Sigmoid colon (tissue), 7 donors: ENCODE results near the gene COPZ2. TPM values are rescaled to one million over a fixed set of nuclear protein-coding genes. Genes with fewer than 3 reads are reported as not detected.

ENCODE experiments used
- DNase-seq: peaks from one replicate; pipeline ENCODE4 v3.0.0-alpha.2; 2019
- H3K27ac ChIP-seq, 4 donors: fragments of 200-600 bp; sonication (generic); one replicate each; pipeline ENCODE4 v1.5.1; 2016 to 2019; ENCODE audit warnings: mild to moderate bottlenecking in 1 of 4
- H3K27me3 ChIP-seq, 3 donors: fragments of 200-600 bp; sonication (generic); one replicate each; pipeline ENCODE4 v1.5.1; 2019; ENCODE audit warnings: mild to moderate bottlenecking in 1 of 3
- H3K36me3 ChIP-seq, 4 donors: fragments of 200-600 bp; sonication (generic); one replicate each; pipeline ENCODE4 v1.5.1; 2016 to 2019
- H3K4me1 ChIP-seq, 4 donors: fragments of 200-600 bp; sonication (generic); one replicate each; pipeline ENCODE4 v1.5.1; 2017 to 2019
- H3K4me3 ChIP-seq, 4 donors: fragments of 200-600 bp; sonication (generic); one replicate each; pipeline ENCODE4 v1.5.1; 2017 to 2019; ENCODE audit warnings: mild to moderate bottlenecking in 2 of 4, moderate library complexity in 1 of 4
- H3K9me3 ChIP-seq, 4 donors: fragments of 200-600 bp in 3 of 4; sonication (generic) in 3 of 4; one replicate each; pipeline versions ENCODE4 v1.5.1 to v1.6.1; 2013 to 2019
- EP300 ChIP-seq, 4 donors: sonication (generic); formaldehyde crosslinking; IDR thresholded peaks; one replicate each; pipeline ENCODE4 v1.6.1; 2017; ENCODE audit warnings: antibody characterized with exemption in 4 of 4
- POLR2A ChIP-seq, 2 donors: fragments of 450-650 bp; IDR thresholded peaks; one replicate each; pipeline ENCODE4 v1.6.1; 2016; ENCODE audit warnings: antibody characterized with exemption in 2 of 2, mild to moderate bottlenecking in 2 of 2, moderate library complexity in 2 of 2
- POLR2AphosphoS5 ChIP-seq, 4 donors: sonication (generic); formaldehyde crosslinking; IDR thresholded peaks; one replicate each; pipeline ENCODE4 v1.6.1; 2017; ENCODE audit warnings: antibody characterized with exemption in 4 of 4
- WGBS, 2 donors: extraction: QIAGEN DNeasy Blood & Tissue Kit; methylation state at CpG; one replicate each; pipeline ENCODE4 v1.1.7; 2013; 5-methylcytosine and 5-hydroxymethylcytosine counted together
- intact Hi-C: fragments of 100-400 bp; cut with DNase I; formaldehyde crosslinking; loops from one replicate; pipeline ENCODE4 v1.15.1; 2023
- polyA plus RNA-seq, 3 donors: library from polyadenylated mRNA; stranded (reverse); fragments of 200-250 nt; gene quantifications; one replicate each; pipeline ENCODE4 v1.2.3, GENCODE V29; 2013
- total RNA-seq, 4 donors: library from RNA; depleted of rRNA; stranded (reverse); fragments of >200 nt; gene quantifications; one replicate each; pipeline ENCODE4 v1.1.0, GENCODE V29; 2016
- TF ChIP-seq, protein P1 (sequence below), 4 experiments: fragments of 450-650 bp in 3 of 4; fragments of 200-600 bp in 1 of 4; IDR thresholded peaks; one replicate each; pipeline ENCODE4 v1.5.1; 2016 to 2019; ENCODE audit warnings: antibody characterized with exemption in 4 of 4, mild to moderate bottlenecking in 3 of 4, moderate library complexity in 2 of 4
- donor health status: healthy with polysubstance abuse.
- donor health status: Bipolar disorder and iron deficiency.
- donor health status: healthy.

Gene COPZ2
- total and polyA plus RNA-seq, 7 donors: 5.5 to 64.0 (median 52.3) TPM

DNA sequence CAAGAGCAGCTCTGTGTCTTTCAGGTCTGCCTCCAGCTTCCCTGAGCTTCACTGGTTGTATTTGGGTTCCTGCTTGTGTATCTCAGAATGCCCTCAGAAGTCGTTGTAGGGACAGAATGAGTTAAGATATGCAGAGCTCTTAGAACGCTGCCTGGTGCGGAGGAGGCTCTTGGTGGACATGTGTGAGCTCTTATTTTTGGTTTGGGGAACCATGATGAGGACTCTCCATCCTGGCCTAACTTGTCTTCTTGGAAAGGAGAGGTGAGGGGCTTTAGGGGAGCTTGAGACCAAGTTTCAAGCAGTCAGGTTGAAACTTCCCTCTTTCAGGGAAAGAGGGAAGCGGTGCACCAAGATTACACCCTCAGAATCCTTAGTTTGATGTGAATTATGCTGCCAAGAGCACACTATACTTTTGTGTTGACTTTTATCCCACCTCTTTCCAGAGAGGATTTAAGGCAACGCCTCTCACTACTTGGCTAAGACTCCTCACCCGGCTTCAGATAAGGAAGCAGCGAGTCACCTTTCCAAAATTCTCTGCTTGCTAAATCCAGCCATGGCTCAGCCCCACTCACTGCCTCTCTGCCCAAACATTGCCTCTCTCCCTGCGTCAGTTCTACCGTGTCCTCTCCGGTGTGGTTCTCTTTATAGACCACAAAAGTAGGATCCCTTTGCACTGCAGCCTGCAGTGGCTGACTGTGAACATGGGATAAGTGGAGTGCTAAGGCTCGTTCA lies 53.9 kb downstream of the COPZ2 start:
- intact Hi-C loops: no loop called here
- 82 to 86% methylated on average over 11 of the region's 11 CpGs for WGBS, 2 donors

DNA sequence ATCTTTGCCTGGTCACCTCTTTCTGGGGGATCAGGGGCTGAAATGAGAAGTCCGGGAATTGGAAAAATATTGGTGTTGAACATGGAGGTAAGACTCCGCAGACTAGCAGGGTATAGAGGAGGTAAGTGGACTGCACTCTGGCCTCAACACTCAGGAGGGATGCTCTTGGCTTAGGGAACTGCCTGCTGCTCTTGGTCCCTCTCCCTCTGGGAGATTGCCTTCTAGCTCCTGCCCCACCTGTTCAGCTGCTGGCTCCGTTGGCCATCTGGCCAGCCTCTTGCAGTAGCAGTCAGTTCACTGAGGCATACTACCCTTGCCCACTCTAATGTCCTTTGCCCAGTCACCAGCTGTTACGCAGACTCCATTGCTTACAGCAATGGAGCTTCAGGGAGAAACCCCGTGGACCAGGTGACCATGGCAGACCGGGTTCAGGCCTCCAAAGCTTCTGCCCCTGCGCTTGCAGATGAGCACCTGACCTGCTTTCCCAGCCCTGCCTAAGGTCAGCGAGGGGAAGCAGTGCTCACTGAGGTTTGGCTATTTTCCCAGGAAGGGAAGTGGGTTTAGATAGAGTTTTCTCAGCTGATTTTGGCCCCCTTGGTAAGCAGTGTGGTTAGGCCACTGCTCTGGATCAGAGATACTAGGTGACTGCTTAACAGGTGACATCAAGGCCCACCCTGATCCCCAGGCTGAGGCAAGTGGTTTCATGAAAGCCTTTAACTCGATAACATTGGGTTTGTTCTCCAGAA lies 54.8 kb downstream of the COPZ2 start:
- no peaks in the 10 kb centered on the region for H3K27me3 ChIP-seq
- 80 to 89% methylated on average over 9 of the region's 9 CpGs for WGBS, 2 donors
- no peak overlapping the region for H3K27ac ChIP-seq
- H3K4me1 ChIP-seq: peaks cover 0 to 10% (median 9%) of the 10 kb centered on the region in 4 donors
- DNase-seq: no peak
- peaks cover 0 to 61% (median 21%) of the 10 kb centered on the region in 4 donors for H3K36me3 ChIP-seq
- H3K4me3 ChIP-seq: no peak overlapping the region
- TF ChIP-seq POLR2AphosphoS5 (IDR thresholded peaks at IDR 0.05) (no peak), POLR2A (IDR thresholded peaks at IDR 0.05) (no peak), EP300 (IDR thresholded peaks at IDR 0.05) (no peak)
- TF ChIP-seq, protein P1, sequence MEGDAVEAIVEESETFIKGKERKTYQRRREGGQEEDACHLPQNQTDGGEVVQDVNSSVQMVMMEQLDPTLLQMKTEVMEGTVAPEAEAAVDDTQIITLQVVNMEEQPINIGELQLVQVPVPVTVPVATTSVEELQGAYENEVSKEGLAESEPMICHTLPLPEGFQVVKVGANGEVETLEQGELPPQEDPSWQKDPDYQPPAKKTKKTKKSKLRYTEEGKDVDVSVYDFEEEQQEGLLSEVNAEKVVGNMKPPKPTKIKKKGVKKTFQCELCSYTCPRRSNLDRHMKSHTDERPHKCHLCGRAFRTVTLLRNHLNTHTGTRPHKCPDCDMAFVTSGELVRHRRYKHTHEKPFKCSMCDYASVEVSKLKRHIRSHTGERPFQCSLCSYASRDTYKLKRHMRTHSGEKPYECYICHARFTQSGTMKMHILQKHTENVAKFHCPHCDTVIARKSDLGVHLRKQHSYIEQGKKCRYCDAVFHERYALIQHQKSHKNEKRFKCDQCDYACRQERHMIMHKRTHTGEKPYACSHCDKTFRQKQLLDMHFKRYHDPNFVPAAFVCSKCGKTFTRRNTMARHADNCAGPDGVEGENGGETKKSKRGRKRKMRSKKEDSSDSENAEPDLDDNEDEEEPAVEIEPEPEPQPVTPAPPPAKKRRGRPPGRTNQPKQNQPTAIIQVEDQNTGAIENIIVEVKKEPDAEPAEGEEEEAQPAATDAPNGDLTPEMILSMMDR (IDR thresholded peaks at IDR 0.05): no peak
- H3K9me3 ChIP-seq: no peaks in the 10 kb centered on the region
- intact Hi-C loops: no loop called here

More for the DNA sequence above, 53.9 kb downstream of the COPZ2 start:
- Histone ChIP-seq H3K9me3 (no peaks in the 10 kb centered on the region), H3K4me1 (peaks cover 0 to 13% (median 12%) of the 10 kb centered on the region in 4 donors), H3K36me3 (peaks cover 0 to 52% (median 20%) of the 10 kb centered on the region in 4 donors), H3K27me3 (no peaks in the 10 kb centered on the region), H3K27ac (no peak overlapping the region), H3K4me3 (no peak overlapping the region)
- no peak for TF ChIP-seq POLR2AphosphoS5 (IDR thresholded peaks at IDR 0.05)
- TF ChIP-seq, protein P1 (IDR thresholded peaks at IDR 0.05): no peak
- no peak for DNase-seq

DNA sequence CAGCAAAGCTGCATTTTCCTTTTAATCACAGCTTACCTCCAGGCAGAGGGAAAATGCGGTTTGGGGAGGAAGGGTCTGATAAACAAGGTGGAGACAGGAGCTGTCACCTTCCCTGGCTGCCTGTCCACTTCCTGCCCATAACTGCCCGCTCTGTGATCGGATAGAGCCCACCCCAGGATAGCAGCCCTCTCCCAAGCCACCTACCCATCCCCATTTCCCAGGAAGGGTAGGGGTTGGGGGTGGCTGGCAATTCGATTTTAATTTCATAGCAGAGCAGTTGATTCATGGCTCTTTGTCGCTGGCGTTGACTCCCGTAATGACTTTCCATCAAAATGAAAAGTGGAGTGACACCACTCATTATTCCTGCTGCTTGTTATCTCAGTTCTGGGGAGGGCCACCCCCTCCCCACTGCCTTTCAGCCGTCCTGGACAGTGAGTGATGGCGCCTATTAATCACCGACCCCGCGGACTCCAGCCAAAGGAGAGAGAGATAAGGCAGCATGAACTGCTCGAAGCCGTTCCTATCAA lies 55.4 kb downstream of the COPZ2 start:
- peaks cover 0 to 67% (median 26%) of the 10 kb centered on the region in 4 donors for H3K36me3 ChIP-seq

DNA sequence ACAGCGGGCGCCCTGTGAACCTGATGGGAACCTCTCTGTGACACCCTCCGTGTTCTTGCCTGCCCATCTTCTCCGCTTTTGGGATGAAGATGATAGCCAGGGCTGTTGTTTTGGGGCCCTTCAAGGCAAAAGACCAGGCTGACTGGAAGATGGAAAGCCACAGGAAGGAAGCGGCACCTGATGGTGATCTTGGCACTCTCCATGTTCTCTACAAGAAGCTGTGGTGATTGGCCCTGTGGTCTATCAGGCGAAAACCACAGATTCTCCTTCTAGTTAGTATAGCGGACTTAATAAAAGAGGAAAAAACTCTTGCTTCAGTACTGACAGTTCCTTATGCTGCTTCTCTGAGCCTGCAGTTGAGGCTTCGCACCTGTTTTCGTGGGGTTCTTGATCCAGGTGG lies 56.1 kb downstream of the COPZ2 start:
- Histone ChIP-seq H3K9me3 (no peaks in the 10 kb centered on the region), H3K27ac (no peak overlapping the region), H3K27me3 (no peaks in the 10 kb centered on the region), H3K4me3 (no peak overlapping the region), H3K4me1 (no peaks in the 10 kb centered on the region), H3K36me3 (peaks cover 0 to 74% (median 29%) of the 10 kb centered on the region in 4 donors)
- intact Hi-C loops: no loop called here
- TF ChIP-seq, protein P1 (IDR thresholded peaks at IDR 0.05): no peak
- TF ChIP-seq EP300 (IDR thresholded peaks at IDR 0.05): no peak
- no peak for TF ChIP-seq POLR2AphosphoS5 (IDR thresholded peaks at IDR 0.05)
- TF ChIP-seq POLR2A (IDR thresholded peaks at IDR 0.05): no peak
- DNase-seq: no peak
- 71 to 93% methylated on average over 9 of the region's 9 CpGs for WGBS, 2 donors

More for the DNA sequence above, 55.4 kb downstream of the COPZ2 start:
- no peaks in the 10 kb centered on the region for H3K9me3 ChIP-seq
- TF ChIP-seq POLR2AphosphoS5 (IDR thresholded peaks at IDR 0.05): no peak
- no peak for TF ChIP-seq POLR2A (IDR thresholded peaks at IDR 0.05)
- TF ChIP-seq, protein P1 (IDR thresholded peaks at IDR 0.05): no peak
- no peak for TF ChIP-seq EP300 (IDR thresholded peaks at IDR 0.05)
- no peaks in the 10 kb centered on the region for H3K27me3 ChIP-seq
- DNase-seq: no peak
- 84 to 86% methylated on average over 14 of the region's 14 CpGs for WGBS, 2 donors
- no peak overlapping the region for H3K27ac ChIP-seq
- peaks cover 0 to 3% (median 2%) of the 10 kb centered on the region in 4 donors for H3K4me1 ChIP-seq
- no peak overlapping the region for H3K4me3 ChIP-seq
- intact Hi-C loops: no loop called here
